ENCODE results near the gene FLT1. TPM values are rescaled to one million over a fixed set of nuclear protein-coding genes. Genes with fewer than 3 reads are reported as not detected.

Gene FLT1
- total RNA-seq, 1 experiment from 2014 or later: 0.18 TPM

GRCh38 chr13:28530729-28531076, 35.8 kb upstream of the FLT1 start:
- no peak for DNase-seq (ENCODE audit: low read depth, low spot score)
- in situ Hi-C loops (cut with HindIII; ENCODE audit: low pct_unique_long_range_greater_than_20kb, low sequenced_read_pairs): no loop called here

DNA sequence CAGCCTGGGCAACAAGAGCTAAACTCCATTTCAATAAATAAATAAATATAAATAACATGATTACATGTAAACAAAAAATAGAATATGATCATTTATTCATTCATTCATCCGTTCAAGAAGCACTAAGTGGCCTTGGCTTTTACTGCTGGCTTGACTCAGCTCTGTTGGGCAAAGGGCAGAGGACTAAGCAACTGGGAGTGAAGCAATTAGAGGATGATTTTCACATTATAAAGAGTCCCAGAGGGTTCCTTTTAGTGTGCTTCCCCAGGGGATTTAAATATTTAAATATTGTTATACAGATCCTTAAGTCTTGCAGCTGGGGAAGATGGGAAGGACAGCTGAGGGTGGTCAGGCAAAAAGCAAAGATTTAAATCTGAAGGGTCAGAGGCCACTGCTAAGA, 34.9 kb upstream of the FLT1 start:
- in situ Hi-C loops (cut with HindIII; ENCODE audit: low pct_unique_long_range_greater_than_20kb, low sequenced_read_pairs): no loop called here
- no peak for DNase-seq (ENCODE audit: low read depth, low spot score)

DNA sequence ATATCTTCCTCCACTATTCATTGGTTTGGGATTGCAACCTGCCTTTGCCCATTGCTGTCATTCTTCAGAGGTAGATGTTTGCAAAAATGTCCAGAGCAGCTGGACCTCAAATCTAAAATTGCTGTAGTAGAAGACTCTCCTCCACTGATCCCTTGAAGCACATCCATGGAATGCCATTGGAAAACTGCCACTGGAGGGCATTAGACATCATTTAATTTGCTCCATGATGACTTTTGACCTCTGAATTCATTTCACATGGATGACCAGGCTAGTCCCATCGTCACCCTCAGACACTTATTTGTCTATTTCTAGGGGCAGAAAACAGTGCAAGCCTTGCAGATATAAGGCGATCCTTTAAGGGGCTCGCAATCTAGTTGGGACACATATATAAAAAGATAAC, 33.9 kb upstream of the FLT1 start:
- peak; percentile 68 for DNase-seq (ENCODE audit: low read depth, low spot score)
- in situ Hi-C loops (cut with HindIII; ENCODE audit: low pct_unique_long_range_greater_than_20kb, low sequenced_read_pairs): no loop called here

GRCh38 chr13:28528388-28528787, 33.5 kb upstream of the FLT1 start:
- no peak for DNase-seq (ENCODE audit: low read depth, low spot score)
- in situ Hi-C loops (cut with HindIII; ENCODE audit: low pct_unique_long_range_greater_than_20kb, low sequenced_read_pairs): no loop called here

- in situ Hi-C loops (cut with HindIII; ENCODE audit: low pct_unique_long_range_greater_than_20kb, low sequenced_read_pairs): no loop called here
- DNase-seq (ENCODE audit: low read depth, low spot score): no peak
Observed at GRCh38 chr13:28527629-28528028, 32.7 kb upstream of the FLT1 start.

- in situ Hi-C loops (cut with HindIII; ENCODE audit: low pct_unique_long_range_greater_than_20kb, low sequenced_read_pairs): no loop called here
- no peak for DNase-seq (ENCODE audit: low read depth, low spot score)
Observed at GRCh38 chr13:28526876-28527275, 31.9 kb upstream of the FLT1 start.

GRCh38 chr13:28522871-28523270, 27.9 kb upstream of the FLT1 start:
- in situ Hi-C loops (cut with HindIII; ENCODE audit: low pct_unique_long_range_greater_than_20kb, low sequenced_read_pairs): no loop called here
- DNase-seq (ENCODE audit: low read depth, low spot score): no peak

DNA sequence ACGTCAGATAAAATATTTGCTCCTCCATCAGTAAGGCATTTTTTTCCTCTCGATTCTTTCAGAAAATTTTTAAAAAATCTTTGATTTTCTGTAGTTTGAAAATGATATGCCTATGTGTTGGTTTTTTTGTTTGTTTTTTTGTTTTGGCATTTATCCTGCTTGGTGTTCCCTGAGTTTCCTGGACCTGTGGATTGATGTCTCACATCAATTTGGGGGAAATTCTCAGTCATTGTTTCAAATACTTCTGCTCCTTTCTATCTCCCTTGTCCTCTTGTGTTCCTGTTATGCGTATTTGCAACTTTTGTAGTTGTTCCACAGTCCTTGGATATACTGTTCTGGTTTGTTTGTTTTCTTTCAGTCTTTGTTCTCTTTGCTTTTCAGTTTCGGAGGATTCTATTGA, 18.8 kb upstream of the FLT1 start:
- DNase-seq (ENCODE audit: low read depth, low spot score): no peak
- in situ Hi-C loops (cut with HindIII; ENCODE audit: low pct_unique_long_range_greater_than_20kb, low sequenced_read_pairs): no loop called here

DNA sequence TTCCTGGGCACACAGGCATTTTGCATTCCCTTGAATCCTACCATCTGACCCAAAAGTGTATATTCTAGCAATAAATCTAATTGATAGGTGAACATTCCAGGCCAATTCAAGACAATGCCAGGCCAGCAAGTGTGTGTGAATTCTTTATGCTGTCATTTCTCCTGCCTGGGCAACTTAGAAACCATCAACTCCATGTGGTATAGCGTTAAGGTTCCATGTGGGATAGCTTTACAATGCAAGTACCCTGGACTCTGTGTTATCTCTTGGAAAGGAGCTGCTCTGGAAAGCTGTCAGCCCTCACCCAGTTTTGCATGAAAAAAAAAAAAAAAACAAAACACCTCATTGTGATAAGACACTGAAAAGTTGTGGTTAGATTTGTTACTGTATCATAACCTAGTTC, 15.6 kb upstream of the FLT1 start:
- no peak for DNase-seq (ENCODE audit: low read depth, low spot score)
- in situ Hi-C loops (cut with HindIII; ENCODE audit: low pct_unique_long_range_greater_than_20kb, low sequenced_read_pairs): no loop called here

- DNase-seq (ENCODE audit: low read depth, low spot score): no peak
- in situ Hi-C loops (cut with HindIII; ENCODE audit: low pct_unique_long_range_greater_than_20kb, low sequenced_read_pairs): no loop called here
Observed at GRCh38 chr13:28510066-28510465, 15.1 kb upstream of the FLT1 start.

GRCh38 chr13:28505543-28506135, 10.7 kb upstream of the FLT1 start:
- no peak for DNase-seq (ENCODE audit: low read depth, low spot score)
- in situ Hi-C loops (cut with HindIII; ENCODE audit: low pct_unique_long_range_greater_than_20kb, low sequenced_read_pairs): no loop called here

DNA sequence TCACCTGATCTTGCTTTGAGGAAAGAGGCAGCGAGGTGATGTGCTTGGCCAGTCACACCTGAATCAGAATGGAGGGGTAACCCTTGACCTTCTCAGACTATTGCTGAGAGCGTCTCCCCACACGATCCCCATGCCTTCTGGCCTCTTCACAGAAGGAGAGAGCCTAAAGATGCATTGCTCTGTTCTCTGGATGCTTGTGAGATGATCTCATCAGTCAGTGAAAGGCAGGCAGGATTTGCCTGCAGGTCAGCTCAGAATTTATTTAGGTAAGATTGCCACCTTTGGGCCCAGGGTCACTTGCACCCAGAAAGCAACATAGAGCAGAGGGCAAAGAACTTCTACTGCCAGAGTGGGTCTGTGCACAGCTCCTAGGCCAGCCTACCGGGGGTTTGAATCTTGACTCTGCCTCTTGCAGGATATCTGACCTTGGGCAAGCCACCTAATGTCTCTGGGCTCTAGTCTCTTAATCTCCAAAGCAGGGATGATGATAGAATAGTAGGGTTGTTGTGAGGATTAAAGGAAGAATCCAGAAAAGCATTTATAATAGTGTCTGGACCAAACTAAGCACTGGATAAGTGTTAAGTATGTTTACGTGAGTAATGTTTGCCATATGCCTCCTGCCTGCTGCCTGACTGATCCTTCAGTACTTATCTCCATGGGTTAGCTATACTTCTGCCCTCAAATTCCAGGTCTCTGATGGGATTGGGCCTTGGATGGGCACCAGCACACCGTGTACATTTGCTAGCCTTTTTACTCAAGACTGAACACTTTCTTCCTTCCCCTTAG, 8.4 kb upstream of the FLT1 start:
- in situ Hi-C loops (cut with HindIII; ENCODE audit: low pct_unique_long_range_greater_than_20kb, low sequenced_read_pairs): no loop called here
- no peak for DNase-seq (ENCODE audit: low read depth, low spot score)

- in situ Hi-C loops (cut with HindIII; ENCODE audit: low pct_unique_long_range_greater_than_20kb, low sequenced_read_pairs): no loop called here
- DNase-seq (ENCODE audit: low read depth, low spot score): no peak
Observed at GRCh38 chr13:28501547-28501946, 6.6 kb upstream of the FLT1 start.

- DNase-seq (ENCODE audit: low read depth, low spot score): peak; percentile 8
- in situ Hi-C loops (cut with HindIII; ENCODE audit: low pct_unique_long_range_greater_than_20kb, low sequenced_read_pairs): no loop called here
Observed at GRCh38 chr13:28499609-28500008, 4.7 kb upstream of the FLT1 start.

DNA sequence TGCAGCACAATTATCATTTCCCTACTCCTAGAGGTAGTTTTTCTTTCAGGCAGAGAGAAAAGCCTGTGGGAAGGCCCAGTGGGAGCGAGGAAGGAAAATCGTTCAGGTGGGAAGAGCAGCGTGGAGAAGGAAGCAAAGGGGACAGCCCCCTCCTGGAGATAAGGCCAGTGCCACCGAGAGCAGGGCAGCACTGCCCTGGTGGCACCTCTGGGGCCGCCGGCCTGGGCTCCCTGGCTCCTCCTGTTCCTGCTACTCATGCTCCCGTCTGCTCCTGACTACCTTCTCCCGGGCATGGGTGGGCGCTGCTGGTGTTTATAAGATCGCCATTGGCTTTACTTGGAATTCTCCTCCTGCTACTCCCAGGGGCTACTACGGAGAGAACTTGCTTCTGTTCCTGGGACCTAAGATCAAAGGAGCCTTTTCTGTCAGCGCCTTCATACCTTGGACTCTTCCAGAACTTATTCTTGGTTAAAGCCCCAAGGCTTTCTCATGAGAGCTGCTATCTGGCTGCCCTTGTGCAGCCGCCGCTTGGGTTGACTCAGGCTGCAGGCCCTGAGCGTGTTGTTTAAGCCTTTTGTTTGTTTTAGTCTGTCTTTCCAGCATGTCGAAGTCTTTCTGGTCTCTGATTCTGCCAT, 3.7 kb upstream of the FLT1 start:
- no peak for DNase-seq (ENCODE audit: low read depth, low spot score)
- in situ Hi-C loops (cut with HindIII; ENCODE audit: low pct_unique_long_range_greater_than_20kb, low sequenced_read_pairs): no loop called here

- in situ Hi-C loops (cut with HindIII; ENCODE audit: low pct_unique_long_range_greater_than_20kb, low sequenced_read_pairs): no loop called here
- DNase-seq (ENCODE audit: low read depth, low spot score): peak; percentile 63
Observed at GRCh38 chr13:28497143-28497876, 2.4 kb upstream of the FLT1 start.

- DNase-seq (ENCODE audit: low read depth, low spot score): no peak
- in situ Hi-C loops (cut with HindIII; ENCODE audit: low pct_unique_long_range_greater_than_20kb, low sequenced_read_pairs): no loop called here
Observed at GRCh38 chr13:28496188-28496564, 1.2 kb upstream of the FLT1 start.

- DNase-seq (ENCODE audit: low read depth, low spot score): no peak
- in situ Hi-C loops (cut with HindIII; ENCODE audit: low pct_unique_long_range_greater_than_20kb, low sequenced_read_pairs): no loop called here
Observed at GRCh38 chr13:28495538-28496187, 735 bp upstream of the FLT1 start.

Measured in SK-MEL-5 (cell line).